Immature natural killer cell (primary cell): ENCODE measurements around the gene GRM8. TPM values are rescaled to one million over a fixed set of nuclear protein-coding genes. Genes with fewer than 3 reads are reported as not detected.
A peak's percentile ranks its signal among the peaks of the same experiment; 100 is the strongest.

Experiments used
- DNase-seq, 3 donors: peaks; one replicate each; pipeline ENCODE4 v3.0.0; 2022; ENCODE audit warnings: mixed read lengths in 1 of 3
- H3K27ac Mint-ChIP-seq, 6 donors: one replicate each; pipeline ENCODE4 v1.8.0; 2020; ENCODE audit warnings: mixed read lengths in 6 of 6, mild to moderate bottlenecking in 5 of 6, inconsistent platforms in 4 of 6, moderate library complexity in 3 of 6
- H3K27me3 Mint-ChIP-seq, 3 donors: one replicate each; pipeline ENCODE4 v1.8.0; 2020 to 2021; ENCODE audit warnings: low read depth in 3 of 3, mild to moderate bottlenecking in 3 of 3, mixed read lengths in 3 of 3, moderate library complexity in 3 of 3, inconsistent platforms in 1 of 3
- H3K36me3 Mint-ChIP-seq, 3 donors: one replicate each; pipeline ENCODE4 v1.8.0; 2020; ENCODE audit warnings: mixed read lengths in 3 of 3, inconsistent platforms in 2 of 3, mild to moderate bottlenecking in 2 of 3
- H3K4me1 Mint-ChIP-seq, 2 donors: one replicate each; pipeline ENCODE4 v1.8.0; 2020; ENCODE audit warnings: inconsistent platforms in 2 of 2, mild to moderate bottlenecking in 2 of 2, mixed read lengths in 2 of 2, moderate library complexity in 1 of 2
- H3K4me3 Mint-ChIP-seq, 5 donors: one replicate each; pipeline ENCODE4 v1.8.0; 2020; ENCODE audit warnings: mild to moderate bottlenecking in 5 of 5, mixed read lengths in 5 of 5, inconsistent platforms in 3 of 5, moderate library complexity in 3 of 5
- H3K9me3 Mint-ChIP-seq, 6 donors: one replicate each; pipeline ENCODE4 v1.8.0; 2020; ENCODE audit warnings: mild to moderate bottlenecking in 6 of 6, mixed read lengths in 6 of 6, inconsistent platforms in 4 of 6, moderate library complexity in 3 of 6
- polyA plus RNA-seq, 3 donors: library from polyadenylated mRNA; unstranded; fragments of 300-500 nt; fragmentation: Illumina TruSeq; gene quantifications; one replicate each; pipeline ENCODE4 v1.2.3, GENCODE V29; 2021

GRM8 gene
- polyA plus RNA-seq = not detected

DNA sequence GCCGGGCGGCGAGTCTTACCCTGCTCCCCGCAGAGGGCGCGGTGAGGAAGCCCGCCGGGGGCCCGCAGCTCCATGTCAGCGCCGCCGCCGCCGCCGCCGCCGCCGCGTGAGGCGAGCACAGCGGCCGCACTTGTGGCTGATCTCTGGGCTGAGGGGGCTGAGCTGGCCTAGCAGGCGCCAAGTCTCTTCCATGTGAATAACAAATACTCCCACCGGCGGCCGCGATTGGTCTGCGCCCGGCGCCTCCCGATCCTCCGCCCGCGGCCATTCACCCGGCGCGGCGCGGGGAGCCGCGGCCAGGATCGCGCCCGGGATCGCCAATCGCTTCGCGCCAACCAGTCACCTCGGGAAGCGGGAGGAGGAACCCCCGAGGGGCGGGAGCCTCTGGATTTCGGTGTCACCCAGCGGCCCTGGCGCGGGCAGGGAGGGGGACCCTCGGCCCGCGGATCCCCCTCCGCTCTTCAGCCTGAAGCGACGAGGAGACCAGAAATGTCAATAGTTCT lies at the start of gene GRM8:
TSS of gene GRM8 (minus strand) at position 164 of the 503 bp plus-strand sequence.
- Mint-ChIP-seq H3K4me3 (peak within 1 kb of the TSS; percentile 83 to 90 (median 87)), H3K36me3 (no peaks in the 10 kb centered on the region), H3K27me3 (peaks cover 5 to 20% (median 17%) of the 10 kb centered on the region in 3 donors), H3K27ac (no peak within 1 kb of the TSS), H3K4me1 (peaks cover 9 to 13% of the 10 kb centered on the region in 2 donors), H3K9me3 (peaks cover 0 to 3% (median 0%) of the 10 kb centered on the region in 6 donors)
- peak in 1 of 3 donors; percentile 8 for DNase-seq

DNA sequence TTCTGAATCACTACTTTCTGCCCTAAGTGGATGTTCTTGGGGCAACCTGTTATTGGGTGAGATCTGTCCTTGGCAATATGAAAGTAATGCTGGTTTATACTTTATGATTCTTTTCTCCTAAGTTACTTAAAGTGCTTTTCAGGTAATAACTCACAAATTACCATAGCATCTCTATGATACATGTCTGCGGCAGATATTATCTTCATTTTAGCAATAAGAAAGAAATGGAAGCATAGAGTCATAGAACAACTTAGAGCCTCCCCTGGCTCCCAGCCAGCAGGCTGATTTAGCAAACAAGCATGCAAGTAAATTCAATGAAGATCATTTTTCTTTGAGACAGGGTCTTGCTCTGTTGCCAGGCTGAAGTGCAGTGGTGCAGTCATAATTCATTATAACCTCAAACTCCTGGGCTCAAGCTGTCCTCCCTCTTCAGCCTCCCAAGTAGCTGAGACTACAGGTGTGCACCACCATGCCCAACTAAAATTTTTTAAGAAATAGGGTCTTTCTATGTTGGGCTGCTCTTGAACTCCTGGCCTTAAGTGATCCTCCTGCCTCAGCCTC lies 38.1 kb upstream of the GRM8 start:
- Mint-ChIP-seq H3K9me3 (peaks cover 0 to 1% (median 0%) of the 10 kb centered on the region in 6 donors), H3K4me1 (no peaks in the 10 kb centered on the region), H3K4me3 (no peak overlapping the region), H3K27ac (no peak overlapping the region), H3K27me3 (peaks cover 0 to 15% (median 3%) of the 10 kb centered on the region in 3 donors), H3K36me3 (no peaks in the 10 kb centered on the region)
- DNase-seq = no peak

DNA sequence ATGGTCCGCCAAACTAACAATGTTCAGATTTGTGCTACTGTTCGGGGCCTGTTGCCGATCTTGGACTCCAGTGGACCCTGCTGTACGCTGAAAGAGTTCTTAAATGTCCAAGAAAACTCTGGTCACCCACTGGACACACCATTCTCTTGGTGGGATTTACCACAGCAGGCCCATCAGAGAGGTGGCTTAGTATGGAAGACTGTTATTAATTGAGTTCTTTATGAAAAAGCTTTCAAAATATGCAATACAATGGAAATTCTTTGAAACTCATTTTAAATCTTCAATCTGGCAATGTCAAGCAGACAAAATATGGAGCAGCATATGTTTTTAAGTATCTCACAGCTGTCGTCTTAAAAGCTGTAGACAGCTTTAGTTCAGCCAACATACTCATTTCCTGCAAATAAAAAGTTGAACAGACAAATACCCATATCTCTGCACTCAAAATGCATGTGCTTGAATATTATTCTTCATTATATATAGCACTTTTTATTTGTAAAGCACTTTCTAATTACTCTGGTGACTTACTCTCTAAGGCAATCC lies 37.4 kb upstream of the GRM8 start:
- Mint-ChIP-seq H3K9me3 (peaks cover 0 to 1% (median 0%) of the 10 kb centered on the region in 6 donors), H3K4me3 (no peak overlapping the region), H3K36me3 (no peaks in the 10 kb centered on the region), H3K27ac (no peak overlapping the region), H3K27me3 (peaks cover 0 to 15% (median 4%) of the 10 kb centered on the region in 3 donors), H3K4me1 (no peaks in the 10 kb centered on the region)
- no peak for DNase-seq

DNA sequence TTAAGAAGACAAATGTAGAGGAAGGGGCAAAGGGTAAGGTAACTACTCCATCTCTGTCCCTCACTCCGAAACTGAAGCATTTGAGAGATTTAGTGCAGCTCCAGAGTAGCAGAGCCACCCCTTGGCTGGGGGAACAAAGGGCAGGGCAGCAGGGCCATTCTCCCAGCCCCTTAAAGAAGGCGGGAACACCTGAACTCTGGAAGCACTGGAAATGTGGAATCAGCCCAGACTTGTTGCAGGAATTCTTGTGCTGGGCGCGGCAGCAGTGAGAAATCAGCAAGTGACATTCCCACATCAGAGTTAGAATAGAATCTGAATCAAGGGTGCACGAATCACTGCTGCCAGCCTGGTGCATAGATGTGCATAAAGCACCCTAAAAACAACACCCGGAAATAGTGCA lies 34.4 kb upstream of the GRM8 start:
- no peak overlapping the region for H3K27ac Mint-ChIP-seq

DNA sequence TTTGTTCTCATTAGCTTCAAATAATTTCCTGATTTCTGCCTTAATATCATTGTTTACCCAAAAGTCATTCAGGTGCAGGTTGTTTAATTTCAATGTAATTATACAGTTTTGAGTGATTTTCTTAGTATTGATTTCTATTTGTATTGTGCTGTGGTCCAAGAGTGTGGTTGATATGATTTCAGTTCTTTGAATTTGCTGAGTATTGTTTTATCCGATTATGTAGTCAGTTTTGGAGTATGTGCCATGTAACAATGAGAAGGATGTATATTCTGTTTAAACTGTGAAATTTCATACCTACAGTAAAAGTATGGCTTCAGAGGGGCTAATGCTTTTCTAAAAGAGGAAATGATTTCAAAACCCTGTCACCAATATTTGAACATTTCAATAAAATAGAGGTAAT lies 17.4 kb upstream of the GRM8 start:
- peaks cover 0 to 2% (median 0%) of the 10 kb centered on the region in 6 donors for H3K9me3 Mint-ChIP-seq
- H3K27me3 Mint-ChIP-seq = peaks cover 7 to 13% (median 8%) of the 10 kb centered on the region in 3 donors
- H3K27ac Mint-ChIP-seq = no peak overlapping the region

More for the DNA sequence above, 34.4 kb upstream of the GRM8 start:
- Mint-ChIP-seq H3K4me3 (no peak overlapping the region), H3K9me3 (no peaks in the 10 kb centered on the region), H3K27me3 (peaks cover 0 to 15% (median 6%) of the 10 kb centered on the region in 3 donors), H3K36me3 (no peaks in the 10 kb centered on the region), H3K4me1 (no peaks in the 10 kb centered on the region)
- DNase-seq = no peak

DNA sequence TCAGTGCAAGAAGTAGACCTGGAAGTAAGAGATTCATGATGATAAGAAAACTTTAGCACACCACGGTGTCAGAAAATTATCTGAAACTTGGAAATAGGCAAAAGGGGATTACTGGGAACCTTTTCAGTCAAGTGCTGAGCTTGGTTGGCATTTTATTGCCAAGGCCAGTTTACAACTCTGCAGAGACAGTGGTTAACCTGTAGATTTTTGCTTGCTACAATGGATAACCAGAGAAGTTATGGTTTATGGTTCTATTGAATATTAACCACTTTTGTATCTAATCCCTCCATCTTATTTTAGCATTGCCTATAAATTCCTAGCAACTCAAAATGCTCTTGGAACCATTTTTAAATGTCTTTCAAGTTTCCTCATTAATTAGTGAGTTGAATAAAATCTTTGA lies 13.3 kb upstream of the GRM8 start:
- Mint-ChIP-seq H3K4me1 (no peaks in the 10 kb centered on the region), H3K27ac (no peak overlapping the region), H3K4me3 (no peak overlapping the region), H3K27me3 (peaks cover 10 to 25% (median 12%) of the 10 kb centered on the region in 3 donors), H3K36me3 (no peaks in the 10 kb centered on the region), H3K9me3 (peaks cover 0 to 1% (median 0%) of the 10 kb centered on the region in 6 donors)
- no peak for DNase-seq

More for the DNA sequence above, 17.4 kb upstream of the GRM8 start:
- Mint-ChIP-seq H3K4me1 (no peaks in the 10 kb centered on the region), H3K4me3 (no peak overlapping the region), H3K36me3 (no peaks in the 10 kb centered on the region)
- no peak for DNase-seq

DNA sequence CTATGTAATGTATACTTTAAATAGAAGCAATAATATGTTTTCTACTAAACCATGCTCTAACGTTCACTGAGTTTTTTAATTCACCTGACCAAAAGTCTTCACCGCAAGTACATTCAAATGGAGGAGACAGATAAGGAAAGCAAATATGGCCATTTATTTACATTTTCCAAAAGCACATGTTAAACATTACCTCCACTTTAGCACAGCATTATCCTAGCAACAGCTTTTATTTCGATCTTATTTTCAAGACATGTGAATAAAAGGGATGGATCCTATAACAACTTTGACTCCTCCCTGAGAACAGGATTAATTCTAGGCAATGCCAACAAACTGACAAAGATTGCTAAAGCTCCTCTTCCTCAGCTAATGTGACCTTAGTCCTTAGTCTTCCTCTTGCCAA lies 11.5 kb upstream of the GRM8 start:
- Mint-ChIP-seq H3K27ac (no peak overlapping the region), H3K4me3 (no peak overlapping the region), H3K27me3 (peaks cover 6 to 27% (median 14%) of the 10 kb centered on the region in 3 donors), H3K9me3 (peaks cover 0 to 7% (median 0%) of the 10 kb centered on the region in 6 donors), H3K36me3 (no peaks in the 10 kb centered on the region), H3K4me1 (no peaks in the 10 kb centered on the region)
- no peak for DNase-seq

DNA sequence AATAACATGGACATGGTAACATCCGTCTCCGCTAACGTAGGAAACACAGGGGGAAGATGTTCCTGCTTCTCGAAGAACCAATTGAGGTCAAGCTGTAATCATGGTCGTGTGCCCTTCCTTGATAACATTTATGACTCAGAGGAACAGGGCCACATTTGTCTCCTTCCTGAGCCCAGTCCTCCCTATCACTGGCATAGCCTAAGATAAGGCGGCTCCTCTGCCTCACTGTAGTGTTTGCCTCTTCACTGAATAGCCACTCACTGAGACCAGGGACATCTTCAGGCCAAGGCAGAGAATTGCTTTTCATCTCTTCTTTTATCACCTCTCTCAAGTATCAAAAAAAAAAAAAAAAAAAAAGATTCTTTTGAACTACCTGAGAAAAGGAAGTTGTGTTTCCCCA lies 5.4 kb upstream of the GRM8 start:
- H3K4me3 Mint-ChIP-seq = no peak overlapping the region
- no peak for DNase-seq
- H3K4me1 Mint-ChIP-seq = no peaks in the 10 kb centered on the region
- H3K27me3 Mint-ChIP-seq = peaks cover 17 to 22% (median 20%) of the 10 kb centered on the region in 3 donors
- no peaks in the 10 kb centered on the region for H3K36me3 Mint-ChIP-seq
- peaks cover 0 to 8% (median 0%) of the 10 kb centered on the region in 6 donors for H3K9me3 Mint-ChIP-seq
- no peak overlapping the region for H3K27ac Mint-ChIP-seq

DNA sequence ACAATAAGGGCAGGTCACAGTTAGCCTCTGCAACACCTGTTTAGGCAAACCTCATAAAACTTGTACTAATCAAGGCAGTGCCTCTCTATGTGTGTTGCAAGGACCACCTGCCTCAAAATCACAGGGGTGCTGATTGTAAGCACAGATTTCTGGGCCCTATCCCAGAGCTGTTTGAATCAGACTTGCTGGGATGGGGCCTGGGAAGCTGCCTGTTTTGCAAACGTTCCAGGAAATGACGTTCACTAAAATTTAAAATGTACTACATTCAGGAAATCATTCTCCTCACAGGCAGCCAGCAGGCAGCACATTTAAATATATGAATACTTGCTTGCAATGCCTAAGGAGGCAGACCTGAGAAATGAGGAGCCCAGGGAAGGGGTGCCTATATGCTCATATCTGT lies 4.3 kb upstream of the GRM8 start:
- Mint-ChIP-seq H3K9me3 (peaks cover 0 to 8% (median 0%) of the 10 kb centered on the region in 6 donors), H3K36me3 (no peaks in the 10 kb centered on the region), H3K27me3 (peaks cover 18 to 26% (median 19%) of the 10 kb centered on the region in 3 donors), H3K27ac (no peak overlapping the region), H3K4me1 (peaks cover 5 to 6% of the 10 kb centered on the region in 2 donors), H3K4me3 (no peak overlapping the region)
- DNase-seq = no peak

DNA sequence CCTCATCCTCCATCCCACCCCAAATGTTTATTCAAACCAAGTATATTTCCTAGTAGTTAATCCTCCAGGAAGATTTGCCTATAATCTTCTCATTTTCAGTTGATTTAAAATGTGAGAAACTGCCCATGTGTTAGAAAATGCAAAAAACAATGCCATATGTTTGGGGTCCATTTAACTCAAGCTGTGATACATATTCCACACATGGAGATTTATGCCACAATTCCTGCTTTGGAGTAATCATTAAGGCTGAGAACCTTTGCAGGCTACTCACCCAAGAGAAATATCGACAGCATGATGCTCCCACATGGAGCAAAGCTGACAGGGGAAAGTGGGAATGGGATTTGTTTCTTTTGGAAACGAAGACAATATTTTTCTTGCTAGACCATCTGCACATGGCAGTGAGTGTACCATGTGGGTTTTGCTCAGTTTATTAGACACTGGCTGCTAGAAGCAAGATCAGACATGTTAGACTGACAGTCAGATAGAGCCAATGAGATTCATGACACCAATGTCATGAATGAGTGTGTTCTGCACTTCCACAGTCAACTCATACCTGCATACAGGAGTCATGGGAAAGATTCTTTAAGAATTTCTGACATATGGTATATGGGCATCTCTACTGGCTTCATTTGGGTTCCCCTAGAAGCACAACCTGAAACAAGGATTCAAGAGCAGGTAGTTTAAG lies 3.4 kb upstream of the GRM8 start:
- no peak for DNase-seq
- H3K27me3 Mint-ChIP-seq = peaks cover 14 to 25% (median 17%) of the 10 kb centered on the region in 3 donors
- H3K27ac Mint-ChIP-seq = no peak overlapping the region
- no peaks in the 10 kb centered on the region for H3K36me3 Mint-ChIP-seq
- H3K4me1 Mint-ChIP-seq = peaks cover 9 to 10% of the 10 kb centered on the region in 2 donors
- peaks cover 0 to 8% (median 0%) of the 10 kb centered on the region in 6 donors for H3K9me3 Mint-ChIP-seq
- no peak overlapping the region for H3K4me3 Mint-ChIP-seq

DNA sequence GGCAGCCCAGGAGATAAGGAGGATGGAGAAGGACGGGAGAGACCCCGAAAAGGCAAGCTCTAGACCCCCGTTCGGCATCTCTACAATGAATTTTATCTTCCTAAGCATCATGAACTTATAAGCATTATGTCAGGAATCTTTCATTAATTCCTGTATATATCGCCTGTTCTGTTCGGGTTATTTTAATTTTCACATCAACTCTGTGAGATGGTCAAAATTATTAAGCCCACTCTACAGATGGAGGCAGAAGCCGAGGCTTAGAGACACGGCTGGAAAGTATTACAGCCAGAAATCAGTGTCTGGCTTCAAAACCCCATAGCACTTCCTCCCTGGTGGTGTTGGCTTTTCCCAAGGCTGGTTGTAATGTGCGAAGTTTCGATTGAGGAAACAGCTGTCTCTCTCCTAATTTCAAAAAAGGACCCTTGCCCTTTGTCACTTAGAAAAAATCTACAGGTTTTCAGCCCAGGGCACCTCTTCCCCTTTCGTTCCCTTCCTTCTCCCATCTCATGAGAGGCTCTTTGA lies 1.5 kb upstream of the GRM8 start:
- Mint-ChIP-seq H3K4me1 (peaks cover 9 to 13% of the 10 kb centered on the region in 2 donors), H3K27me3 (peaks cover 9 to 27% (median 17%) of the 10 kb centered on the region in 3 donors), H3K36me3 (no peaks in the 10 kb centered on the region), H3K9me3 (peaks cover 0 to 4% (median 0%) of the 10 kb centered on the region in 6 donors), H3K4me3 (peak overlapping the region; percentile 83 to 89 (median 86)), H3K27ac (no peak overlapping the region)
- no peak for DNase-seq

DNA sequence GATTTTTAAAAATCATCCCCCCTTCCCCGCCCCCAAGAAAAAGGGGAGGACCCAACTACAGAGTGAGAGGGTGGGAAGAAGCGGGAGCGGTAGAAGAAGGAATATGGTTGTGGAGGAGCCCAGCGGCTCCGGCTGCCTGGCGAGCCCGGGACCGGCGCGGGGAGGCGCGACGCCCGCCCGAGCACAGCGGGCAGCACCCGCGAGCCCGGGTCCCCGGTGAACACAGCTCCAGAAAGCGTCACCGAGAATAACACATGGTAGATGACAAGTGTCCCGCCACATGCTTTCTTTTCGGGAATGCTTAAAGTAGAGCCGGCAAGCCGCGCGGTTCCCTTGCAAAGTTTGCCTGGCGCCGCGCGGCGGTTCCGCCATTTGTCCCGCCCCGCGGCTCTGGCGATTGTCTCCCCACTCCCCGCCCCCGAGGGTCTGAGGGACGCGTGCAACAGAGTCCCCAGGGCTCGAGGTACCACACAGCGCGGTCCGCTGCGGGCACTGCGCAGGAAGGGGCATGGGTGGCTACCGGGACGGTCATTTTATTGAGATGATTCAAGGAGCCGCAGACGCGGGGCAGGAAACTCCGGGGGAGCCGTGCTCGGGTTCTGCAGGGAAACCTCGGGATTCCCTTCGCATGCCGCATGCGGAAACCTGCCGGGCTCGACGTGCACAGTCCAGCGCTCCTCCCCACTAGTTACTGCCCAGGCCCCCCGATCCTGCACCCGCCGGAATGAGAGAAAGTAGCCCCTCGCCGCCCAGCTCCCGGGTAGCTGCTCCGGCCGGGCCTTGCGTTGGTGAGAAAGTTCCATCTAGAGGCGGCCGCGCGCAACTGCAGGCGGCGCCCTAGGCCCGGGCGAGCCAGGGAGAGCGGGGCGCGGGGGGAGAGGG lies 781 bp upstream of the GRM8 start:
- no peaks in the 10 kb centered on the region for H3K36me3 Mint-ChIP-seq
- peak overlapping the region; percentile 83 to 90 (median 87) for H3K4me3 Mint-ChIP-seq
- H3K4me1 Mint-ChIP-seq = peaks cover 9 to 13% of the 10 kb centered on the region in 2 donors
- peak; percentile 35 to 49 (median 44) for DNase-seq
- H3K27ac Mint-ChIP-seq = no peak overlapping the region
- H3K9me3 Mint-ChIP-seq = peaks cover 0 to 3% (median 0%) of the 10 kb centered on the region in 6 donors
- peaks cover 7 to 24% (median 17%) of the 10 kb centered on the region in 3 donors for H3K27me3 Mint-ChIP-seq

DNA sequence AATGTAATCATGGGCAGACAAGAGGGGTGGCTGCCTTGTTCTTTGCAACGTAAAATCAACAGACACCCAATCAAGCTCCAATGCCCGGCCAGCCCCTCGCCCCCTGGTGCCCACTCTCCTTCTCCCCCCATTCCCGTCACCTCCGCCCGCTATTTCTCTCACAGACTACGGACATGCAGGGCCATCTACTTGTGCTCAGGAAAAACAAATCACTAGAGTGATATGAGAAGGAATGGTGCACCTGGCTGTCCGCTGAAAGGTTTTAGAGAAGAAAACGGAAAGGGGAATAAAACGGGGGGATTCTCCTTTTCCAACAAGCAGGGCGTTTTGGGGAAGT lies 396 bp downstream of the GRM8 start:
- Mint-ChIP-seq H3K4me1 (peaks cover 9 to 13% of the 10 kb centered on the region in 2 donors), H3K27me3 (peaks cover 5 to 19% (median 19%) of the 10 kb centered on the region in 3 donors), H3K36me3 (no peaks in the 10 kb centered on the region), H3K4me3 (peak overlapping the region; percentile 76 to 90 (median 79)), H3K9me3 (peaks cover 0 to 3% (median 0%) of the 10 kb centered on the region in 6 donors), H3K27ac (no peak overlapping the region)
- no peak for DNase-seq
